ENCODE results near the gene NADK. TPM values are rescaled to one million over a fixed set of nuclear protein-coding genes. Genes with fewer than 3 reads are reported as not detected.

The NADK gene
- total and polyA plus RNA-seq, 2 of the 13 experiments (the other 11 are each of a cell fraction or from before 2014, with no cell fraction given): 56.6 to 60.1 TPM

GRCh38 chr1:1815606-1816281 lies 37.5 kb upstream of the NADK start:
- Histone ChIP-seq H3K36me3 (replicated peaks in 1 of 2; ENCODE audit: control insufficient read depth in 1 of 2, insufficient read depth in 2 of 2, low read length in 2 of 2) (peaks cover 25 to 45% of the 10 kb centered on the region in 2 experiments), H3K9me3 (ENCODE audit: low read length) (no peaks in the 10 kb centered on the region), H3K4me1 (ENCODE audit: insufficient read depth, low read length) (no peaks in the 10 kb centered on the region), H4K20me1 (ENCODE audit: insufficient read depth, low read length) (no peaks in the 10 kb centered on the region), H3K27ac (ENCODE audit: extremely low read length, insufficient read depth, low read length) (no peak overlapping the region), H3K9ac (ENCODE audit: insufficient read depth, low read depth, low read length) (no peak overlapping the region), H2AFZ (ENCODE audit: low read length) (no peak overlapping the region), H3K4me2 (ENCODE audit: low read depth, low read length) (no peak overlapping the region), H3K27me3 (ENCODE audit: control insufficient read depth in 1 of 2, insufficient read depth in 2 of 2, low read length in 2 of 2) (no peaks in the 10 kb centered on the region), H3K79me2 (ENCODE audit: insufficient read depth, low read length) (no peaks in the 10 kb centered on the region), H3K4me3 (replicated peaks in 1 of 3; ENCODE audit: insufficient read depth in 1 of 3, low read depth in 2 of 3, low read length in 3 of 3) (no peak overlapping the region)
- FAIRE-seq: no peak
- no peak for DNase-seq (ENCODE audit: low spot score)
- intact Hi-C loops (cut with micrococcal nuclease; ENCODE audit: unreplicated experiment) (no loop called here), in situ Hi-C loops (cut with HindIII; ENCODE audit: extremely low pct_ligation_motif_present, low pct_unique_long_range_greater_than_20kb) (no loop called here)
- peak; percentile 43 for TF ChIP-seq AGO2 (optimal IDR thresholded peaks at IDR 0.05; ENCODE audit: low read depth, low read length)
- TF ChIP-seq SCMH1 (CRISPR knock-in tag; IDR thresholded peaks at IDR 0.05; ENCODE audit: borderline replicate concordance): no peak
- ChIA-PET CTCF (ENCODE audit: low intra/inter-chr PET ratio, low total read pairs) (no interaction called here), POLR2A (no interaction called here)
- WGBS (ENCODE audit: low lambda C conversion rate): 96% methylated on average over 12 of the region's 14 CpGs
- no TSS peak for BruUV-seq (replicated peaks)
- no peak for ATAC-seq

- FAIRE-seq (no peak), ATAC-seq (no peak), DNase-seq (ENCODE audit: low spot score) (no peak)
- Histone ChIP-seq H3K36me3 (replicated peaks in 1 of 2; ENCODE audit: control insufficient read depth in 1 of 2, insufficient read depth in 2 of 2, low read length in 2 of 2) (peaks cover 16 to 34% of the 10 kb centered on the region in 2 experiments; a peak in 4 of 5 replicates), H3K9me3 (ENCODE audit: low read length) (no peaks in the 10 kb centered on the region), H3K27me3 (ENCODE audit: control insufficient read depth in 1 of 2, insufficient read depth in 2 of 2, low read length in 2 of 2) (no peaks in the 10 kb centered on the region), H3K9ac (ENCODE audit: insufficient read depth, low read depth, low read length) (no peak overlapping the region), H3K4me3 (replicated peaks in 1 of 3; ENCODE audit: insufficient read depth in 1 of 3, low read depth in 2 of 3, low read length in 3 of 3) (no peak overlapping the region), H3K4me2 (ENCODE audit: low read depth, low read length) (no peak overlapping the region), H2AFZ (ENCODE audit: low read length) (no peak overlapping the region), H3K4me1 (ENCODE audit: insufficient read depth, low read length) (no peaks in the 10 kb centered on the region), H3K79me2 (ENCODE audit: insufficient read depth, low read length) (no peaks in the 10 kb centered on the region), H4K20me1 (ENCODE audit: insufficient read depth, low read length) (no peaks in the 10 kb centered on the region), H3K27ac (ENCODE audit: extremely low read length, insufficient read depth, low read length) (no peak overlapping the region)
- 100% methylated on average over 6 of the region's 6 CpGs for WGBS (ENCODE audit: low lambda C conversion rate)
- CTCF ChIA-PET (ENCODE audit: low intra/inter-chr PET ratio, low total read pairs): no interaction called here
- in situ Hi-C loops (cut with HindIII; ENCODE audit: extremely low pct_ligation_motif_present, low pct_unique_long_range_greater_than_20kb) (no loop called here), intact Hi-C loops (cut with micrococcal nuclease; ENCODE audit: unreplicated experiment) (no loop called here)
- POLR2A ChIA-PET: no interaction called here
- TF ChIP-seq RBM22 (optimal IDR thresholded peaks at IDR 0.05; ENCODE audit: low read length): peak; percentile 70
- TF ChIP-seq, protein P1, sequence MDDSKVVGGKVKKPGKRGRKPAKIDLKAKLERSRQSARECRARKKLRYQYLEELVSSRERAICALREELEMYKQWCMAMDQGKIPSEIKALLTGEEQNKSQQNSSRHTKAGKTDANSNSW (CRISPR knock-in tag; IDR thresholded peaks at IDR 0.05; ENCODE audit: borderline replicate concordance): no peak
- BruUV-seq (replicated peaks): no TSS peak
These were observed 31.2 kb upstream of the NADK start for GRCh38 chr1:1809489-1809888.

All from HepG2 (cell line).